WTC11 (cell line): Measurements from ENCODE around the gene CAV3. TPM values are rescaled to one million over a fixed set of nuclear protein-coding genes. Genes with fewer than 3 reads are reported as not detected.

ENCODE experiments used
- ATAC-seq: fragments of 200-7000 bp; cut with Tn5 transposase; 2 replicates; pipeline ENCODE4 v1.10.0; 2021; ENCODE audit warnings: mild to moderate bottlenecking, moderate library complexity
- CTCF ChIA-PET: fragments of 300-600 bp; sonication (Branson Sonifier 250); formaldehyde crosslinking; loops from one replicate; lab custom pipeline; 2021; ENCODE audit warnings: antibody characterized with exemption; lab: Charles Lee
- POLR2A ChIA-PET: fragments of 350-600 bp; sonication (Branson Sonifier 250); formaldehyde crosslinking; loops from one replicate; lab custom pipeline; 2021; ENCODE audit warnings: antibody characterized with exemption; lab: Charles Lee
- DNase-seq: peaks from one replicate; pipeline ENCODE4 v3.0.0; 2021; ENCODE audit warnings: low spot score
- H3K27ac Mint-ChIP-seq: 2 replicates; pipeline ENCODE4 v1.8.0; 2021; ENCODE audit warnings: mixed read lengths
- H3K27me3 Mint-ChIP-seq: 2 replicates; pipeline ENCODE4 v1.8.0; 2021; ENCODE audit warnings: low read depth, mild to moderate bottlenecking, moderate library complexity, mixed read lengths
- H3K36me3 Mint-ChIP-seq: 2 replicates; pipeline ENCODE4 v1.8.0; 2021; ENCODE audit warnings: mixed read lengths
- H3K4me1 Mint-ChIP-seq: 2 replicates; pipeline ENCODE4 v1.8.0; 2022; ENCODE audit warnings: mixed read lengths
- H3K4me3 Mint-ChIP-seq: 2 replicates; pipeline ENCODE4 v1.8.0; 2021; ENCODE audit warnings: mild to moderate bottlenecking, moderate library complexity, mixed read lengths
- H3K9me3 Mint-ChIP-seq: 2 replicates; pipeline ENCODE4 v1.8.0; 2021; ENCODE audit warnings: mixed read lengths
- CREM ChIP-seq: sonication (generic); formaldehyde crosslinking; IDR thresholded peaks from 2 replicates; pipeline ENCODE4 v1.8.1; 2022; ENCODE audit warnings: mild to moderate bottlenecking, missing genetic modification reagents, moderate library complexity
- ESRRA ChIP-seq: sonication (generic); formaldehyde crosslinking; IDR thresholded peaks from 2 replicates; pipeline ENCODE4 v1.8.1; 2022; ENCODE audit warnings: mild to moderate bottlenecking, missing genetic modification reagents, borderline replicate concordance
- FOXK1 ChIP-seq: sonication (generic); formaldehyde crosslinking; IDR thresholded peaks from 2 replicates; pipeline ENCODE4 v1.8.0; 2022; ENCODE audit warnings: mild to moderate bottlenecking, moderate library complexity, missing genetic modification reagents
- FOXP1 ChIP-seq: sonication (generic); formaldehyde crosslinking; IDR thresholded peaks from 2 replicates; pipeline ENCODE4 v1.8.0; 2022; ENCODE audit warnings: missing genetic modification reagents, mild to moderate bottlenecking, moderate library complexity, borderline replicate concordance
- JUN ChIP-seq: sonication (generic); formaldehyde crosslinking; IDR thresholded peaks from 2 replicates; pipeline ENCODE4 v1.8.0; 2023; ENCODE audit warnings: mild to moderate bottlenecking, missing genetic modification reagents
- NFE2L1 ChIP-seq: sonication (generic); formaldehyde crosslinking; IDR thresholded peaks from 2 replicates; pipeline ENCODE4 v1.8.1; 2023; ENCODE audit warnings: missing genetic modification reagents
- NR1H2 ChIP-seq: sonication (generic); formaldehyde crosslinking; IDR thresholded peaks from 2 replicates; pipeline ENCODE4 v1.9.0; 2021; ENCODE audit warnings: mild to moderate bottlenecking, moderate library complexity, missing genetic modification reagents
- NR3C1 ChIP-seq: sonication (generic); formaldehyde crosslinking; conservative IDR thresholded peaks from 2 replicates; pipeline ENCODE4 v1.8.1; 2023; ENCODE audit warnings: low read depth, mild to moderate bottlenecking, missing genetic modification reagents
- RELA ChIP-seq: sonication (generic); formaldehyde crosslinking; IDR thresholded peaks from 2 replicates; pipeline ENCODE4 v1.8.1; 2022; ENCODE audit warnings: missing genetic modification reagents, mild to moderate bottlenecking, borderline replicate concordance
- RORB ChIP-seq: fragments of 250-450 bp; sonication (Bioruptor Pico); IDR thresholded peaks from 2 replicates; pipeline ENCODE4 v1.9.0; 2021; ENCODE audit warnings: mild to moderate bottlenecking
- SOX15 ChIP-seq: fragments of 250-450 bp; sonication (Bioruptor Pico); IDR thresholded peaks from 2 replicates; pipeline ENCODE4 v1.9.0; 2021; ENCODE audit warnings: mild to moderate bottlenecking
- TCF7 ChIP-seq: sonication (generic); formaldehyde crosslinking; IDR thresholded peaks from 2 replicates; pipeline ENCODE4 v1.8.0; 2022; ENCODE audit warnings: mild to moderate bottlenecking, low read depth, missing genetic modification reagents, moderate library complexity
- TEAD4 ChIP-seq: sonication (generic); formaldehyde crosslinking; IDR thresholded peaks from 2 replicates; pipeline ENCODE4 v1.8.0; 2022; ENCODE audit warnings: mild to moderate bottlenecking, missing genetic modification reagents
- TP53 ChIP-seq: sonication (generic); formaldehyde crosslinking; IDR thresholded peaks from 2 replicates; pipeline ENCODE4 v1.8.1; 2023; ENCODE audit warnings: mild to moderate bottlenecking, missing genetic modification reagents
- ZNF121 ChIP-seq: sonication (generic); formaldehyde crosslinking; IDR thresholded peaks from 2 replicates; pipeline ENCODE4 v1.8.0; 2023; ENCODE audit warnings: missing genetic modification reagents
- ZNF317 ChIP-seq: sonication (generic); formaldehyde crosslinking; IDR thresholded peaks from 2 replicates; pipeline ENCODE4 v1.8.1; 2023; ENCODE audit warnings: low read depth, mild to moderate bottlenecking, moderate library complexity, missing genetic modification reagents, borderline replicate concordance
- ZNF423 ChIP-seq: fragments of 250-450 bp; sonication (Bioruptor Pico); IDR thresholded peaks from 2 replicates; pipeline ENCODE4 v2.1.2; 2022; ENCODE audit warnings: mild to moderate bottlenecking, moderate library complexity
- total RNA-seq: library from RNA; stranded (reverse); gene quantifications from 3 replicates; pipeline ENCODE4 v1.2.3, GENCODE V29; 2021
- TF ChIP-seq, protein P1 (sequence below): sonication (generic); formaldehyde crosslinking; IDR thresholded peaks from 2 replicates; pipeline ENCODE4 v1.8.1; 2023; ENCODE audit warnings: mild to moderate bottlenecking, missing genetic modification reagents
- TF ChIP-seq, protein P2 (sequence below): fragments of 200-600 bp; IDR thresholded peaks from 2 replicates; pipeline ENCODE4 v1.8.0; 2022; ENCODE audit warnings: antibody characterized with exemption
- TF ChIP-seq, protein P3 (sequence below): sonication (generic); formaldehyde crosslinking; IDR thresholded peaks from 2 replicates; pipeline ENCODE4 v1.8.1; 2023; ENCODE audit warnings: mild to moderate bottlenecking, missing genetic modification reagents
- TF ChIP-seq, protein P4 (sequence below): fragments of 250-450 bp; sonication (Bioruptor Pico); IDR thresholded peaks from 2 replicates; pipeline ENCODE4 v1.9.0; 2021; ENCODE audit warnings: mild to moderate bottlenecking
- TF ChIP-seq, protein P5 (sequence below): sonication (generic); formaldehyde crosslinking; IDR thresholded peaks from 2 replicates; pipeline ENCODE4 v1.8.0; 2022; ENCODE audit warnings: mild to moderate bottlenecking, missing genetic modification reagents
- TF ChIP-seq, protein P6 (sequence below): sonication (generic); formaldehyde crosslinking; conservative IDR thresholded peaks from 2 replicates; pipeline ENCODE4 v1.8.1; 2023; ENCODE audit warnings: mild to moderate bottlenecking, low read depth, missing genetic modification reagents, moderate library complexity
- TF ChIP-seq, protein P7 (sequence below): sonication (generic); formaldehyde crosslinking; IDR thresholded peaks from 2 replicates; pipeline ENCODE4 v1.8.0; 2022; ENCODE audit warnings: mild to moderate bottlenecking, missing genetic modification reagents
- TF ChIP-seq, protein P8 (sequence below): fragments of 250-450 bp; sonication (Bioruptor Pico); IDR thresholded peaks from 2 replicates; pipeline ENCODE4 v1.9.0; 2021; ENCODE audit warnings: moderate library complexity, mild to moderate bottlenecking, inconsistent platforms, borderline replicate concordance

The CAV3 gene
- total RNA-seq, 1 experiment from 2014 or later, result not detected

DNA sequence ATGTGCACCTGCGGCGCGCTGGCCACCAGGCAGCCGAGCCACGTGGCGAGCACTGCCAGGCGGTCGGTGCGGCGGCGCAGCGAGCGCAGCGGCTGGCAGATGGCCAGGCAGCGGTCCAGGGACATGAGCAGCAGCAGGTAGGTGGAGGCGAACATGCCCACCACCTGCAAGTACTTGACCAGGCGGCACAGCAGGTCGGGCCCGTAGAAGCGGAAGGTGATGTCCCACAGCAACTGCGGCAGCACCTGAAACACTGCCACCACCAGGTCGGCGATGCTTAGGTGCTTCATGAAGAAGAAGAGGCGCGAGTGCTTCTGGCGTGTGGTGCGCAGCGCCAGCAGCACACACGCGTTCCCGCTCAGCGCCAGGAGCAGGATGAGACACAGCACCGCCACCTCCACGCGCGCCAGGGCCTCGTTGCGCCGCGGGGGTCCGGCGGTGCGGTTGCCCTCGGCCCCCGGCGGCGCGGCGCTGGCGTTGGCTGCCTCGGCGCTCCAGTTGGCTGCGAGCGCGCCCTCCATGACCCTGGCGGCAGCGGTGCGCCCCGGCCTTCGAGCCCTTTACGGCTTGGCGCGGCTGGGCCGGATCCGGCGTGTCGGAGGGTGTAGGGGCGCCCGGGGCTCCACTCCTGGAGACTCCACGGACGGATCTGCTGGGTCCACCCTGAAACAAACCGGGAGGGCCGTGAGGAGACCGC lies 34.2 kb downstream of the CAV3 start:
- peak; percentile 31 for ATAC-seq
- POLR2A ChIA-PET, result no interaction called here

DNA sequence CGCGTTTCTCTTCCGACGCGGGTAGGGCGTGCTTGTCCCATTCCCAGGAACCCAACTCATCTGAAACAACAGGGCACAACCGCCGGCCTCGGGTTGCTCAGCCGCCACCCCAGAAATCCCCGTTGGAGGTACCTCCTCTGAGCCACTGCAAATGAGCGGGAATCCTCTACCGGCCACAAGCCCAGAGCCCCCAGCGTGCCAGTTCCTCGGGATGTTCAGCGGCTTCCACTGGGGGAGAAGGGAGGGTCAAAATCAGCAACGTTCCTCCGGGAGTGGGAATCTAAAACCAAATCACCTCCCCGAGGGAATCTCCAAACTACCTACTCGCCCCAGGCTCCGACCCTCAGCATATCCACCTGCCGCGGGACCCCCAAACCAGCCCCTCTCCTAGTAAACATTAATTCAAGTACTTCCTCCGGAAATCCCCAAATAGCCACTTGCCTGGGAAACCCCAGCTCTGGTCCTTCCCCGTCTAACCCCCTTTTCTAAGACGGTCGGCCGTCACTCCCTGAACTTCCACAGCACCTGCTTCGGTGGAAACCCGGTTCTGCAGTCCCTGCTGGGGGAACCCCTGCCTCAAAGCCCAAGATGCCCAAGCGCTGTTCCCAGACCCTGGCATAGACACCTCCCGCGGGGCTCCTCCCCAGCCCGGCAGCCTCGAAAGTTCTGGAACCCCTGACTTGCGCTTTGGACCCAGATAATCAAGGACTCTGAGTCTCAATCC lies 34.9 kb downstream of the CAV3 start:
- Mint-ChIP-seq H3K4me3 (peak overlapping the region; percentile 72), H3K36me3 (no peaks in the 10 kb centered on the region), H3K27ac (no peak overlapping the region), H3K27me3 (peaks cover 54% of the 10 kb centered on the region), H3K9me3 (0 out of 2 replicates have a peak, but pooled peaks cover 3% of the 10 kb centered on the region), H3K4me1 (peaks cover 38% of the 10 kb centered on the region)
- DNase-seq, result peak; percentile 39
- POLR2A ChIA-PET, result no interaction called here
- peak; percentile 0; the same call in 1 of the 2 replicates for ATAC-seq
- CTCF ChIA-PET, result interaction anchor here (0.5 to 3.5 kb wide), 47 partner anchors 9 to 344 kb away, joined by 3 to 52 read pairs (median 6); partner anchors contain the start of gene LMCD1
- TF ChIP-seq, protein P1, sequence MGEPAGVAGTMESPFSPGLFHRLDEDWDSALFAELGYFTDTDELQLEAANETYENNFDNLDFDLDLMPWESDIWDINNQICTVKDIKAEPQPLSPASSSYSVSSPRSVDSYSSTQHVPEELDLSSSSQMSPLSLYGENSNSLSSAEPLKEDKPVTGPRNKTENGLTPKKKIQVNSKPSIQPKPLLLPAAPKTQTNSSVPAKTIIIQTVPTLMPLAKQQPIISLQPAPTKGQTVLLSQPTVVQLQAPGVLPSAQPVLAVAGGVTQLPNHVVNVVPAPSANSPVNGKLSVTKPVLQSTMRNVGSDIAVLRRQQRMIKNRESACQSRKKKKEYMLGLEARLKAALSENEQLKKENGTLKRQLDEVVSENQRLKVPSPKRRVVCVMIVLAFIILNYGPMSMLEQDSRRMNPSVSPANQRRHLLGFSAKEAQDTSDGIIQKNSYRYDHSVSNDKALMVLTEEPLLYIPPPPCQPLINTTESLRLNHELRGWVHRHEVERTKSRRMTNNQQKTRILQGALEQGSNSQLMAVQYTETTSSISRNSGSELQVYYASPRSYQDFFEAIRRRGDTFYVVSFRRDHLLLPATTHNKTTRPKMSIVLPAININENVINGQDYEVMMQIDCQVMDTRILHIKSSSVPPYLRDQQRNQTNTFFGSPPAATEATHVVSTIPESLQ (CRISPR knock-in tag), result no peak
- TF ChIP-seq SOX15 (no peak), NR3C1 (no peak), ZNF317 (CRISPR knock-in tag) (no peak), NFE2L1 (CRISPR knock-in tag) (no peak)
- TF ChIP-seq, protein P2, sequence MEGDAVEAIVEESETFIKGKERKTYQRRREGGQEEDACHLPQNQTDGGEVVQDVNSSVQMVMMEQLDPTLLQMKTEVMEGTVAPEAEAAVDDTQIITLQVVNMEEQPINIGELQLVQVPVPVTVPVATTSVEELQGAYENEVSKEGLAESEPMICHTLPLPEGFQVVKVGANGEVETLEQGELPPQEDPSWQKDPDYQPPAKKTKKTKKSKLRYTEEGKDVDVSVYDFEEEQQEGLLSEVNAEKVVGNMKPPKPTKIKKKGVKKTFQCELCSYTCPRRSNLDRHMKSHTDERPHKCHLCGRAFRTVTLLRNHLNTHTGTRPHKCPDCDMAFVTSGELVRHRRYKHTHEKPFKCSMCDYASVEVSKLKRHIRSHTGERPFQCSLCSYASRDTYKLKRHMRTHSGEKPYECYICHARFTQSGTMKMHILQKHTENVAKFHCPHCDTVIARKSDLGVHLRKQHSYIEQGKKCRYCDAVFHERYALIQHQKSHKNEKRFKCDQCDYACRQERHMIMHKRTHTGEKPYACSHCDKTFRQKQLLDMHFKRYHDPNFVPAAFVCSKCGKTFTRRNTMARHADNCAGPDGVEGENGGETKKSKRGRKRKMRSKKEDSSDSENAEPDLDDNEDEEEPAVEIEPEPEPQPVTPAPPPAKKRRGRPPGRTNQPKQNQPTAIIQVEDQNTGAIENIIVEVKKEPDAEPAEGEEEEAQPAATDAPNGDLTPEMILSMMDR, result no peak
- TF ChIP-seq, protein P3, sequence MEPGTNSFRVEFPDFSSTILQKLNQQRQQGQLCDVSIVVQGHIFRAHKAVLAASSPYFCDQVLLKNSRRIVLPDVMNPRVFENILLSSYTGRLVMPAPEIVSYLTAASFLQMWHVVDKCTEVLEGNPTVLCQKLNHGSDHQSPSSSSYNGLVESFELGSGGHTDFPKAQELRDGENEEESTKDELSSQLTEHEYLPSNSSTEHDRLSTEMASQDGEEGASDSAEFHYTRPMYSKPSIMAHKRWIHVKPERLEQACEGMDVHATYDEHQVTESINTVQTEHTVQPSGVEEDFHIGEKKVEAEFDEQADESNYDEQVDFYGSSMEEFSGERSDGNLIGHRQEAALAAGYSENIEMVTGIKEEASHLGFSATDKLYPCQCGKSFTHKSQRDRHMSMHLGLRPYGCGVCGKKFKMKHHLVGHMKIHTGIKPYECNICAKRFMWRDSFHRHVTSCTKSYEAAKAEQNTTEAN, result no peak
- TF ChIP-seq, protein P4, sequence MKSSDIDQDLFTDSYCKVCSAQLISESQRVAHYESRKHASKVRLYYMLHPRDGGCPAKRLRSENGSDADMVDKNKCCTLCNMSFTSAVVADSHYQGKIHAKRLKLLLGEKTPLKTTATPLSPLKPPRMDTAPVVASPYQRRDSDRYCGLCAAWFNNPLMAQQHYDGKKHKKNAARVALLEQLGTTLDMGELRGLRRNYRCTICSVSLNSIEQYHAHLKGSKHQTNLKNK (CRISPR knock-in tag), result no peak

More for the DNA sequence above, 34.2 kb downstream of the CAV3 start:
- TF ChIP-seq FOXP1 (peak; percentile 41; the same call in 1 of the 2 replicates), JUN (CRISPR knock-in tag) (peak; percentile 30; the same call in 1 of the 2 replicates), TP53 (CRISPR knock-in tag) (0 out of 2 replicates have a peak, but pooled peaks have one; percentile 33), ZNF423 (0 out of 2 replicates have a peak, but pooled peaks have one; percentile 34), ESRRA (CRISPR knock-in tag) (0 out of 2 replicates have a peak, but pooled peaks have one; percentile 29), TEAD4 (CRISPR knock-in tag) (no peak), FOXK1 (peak; percentile 32; the same call in 1 of the 2 replicates), TCF7 (CRISPR knock-in tag) (0 out of 2 replicates have a peak, but pooled peaks have one; percentile 55), RELA (0 out of 2 replicates have a peak, but pooled peaks have one; percentile 30), ZNF121 (CRISPR knock-in tag) (peak; percentile 50; the same call in 1 of the 2 replicates), NR1H2 (CRISPR knock-in tag) (no peak), CREM (peak; percentile 20; the same call in 1 of the 2 replicates), RORB (CRISPR knock-in tag) (no peak)
- TF ChIP-seq, protein P5, sequence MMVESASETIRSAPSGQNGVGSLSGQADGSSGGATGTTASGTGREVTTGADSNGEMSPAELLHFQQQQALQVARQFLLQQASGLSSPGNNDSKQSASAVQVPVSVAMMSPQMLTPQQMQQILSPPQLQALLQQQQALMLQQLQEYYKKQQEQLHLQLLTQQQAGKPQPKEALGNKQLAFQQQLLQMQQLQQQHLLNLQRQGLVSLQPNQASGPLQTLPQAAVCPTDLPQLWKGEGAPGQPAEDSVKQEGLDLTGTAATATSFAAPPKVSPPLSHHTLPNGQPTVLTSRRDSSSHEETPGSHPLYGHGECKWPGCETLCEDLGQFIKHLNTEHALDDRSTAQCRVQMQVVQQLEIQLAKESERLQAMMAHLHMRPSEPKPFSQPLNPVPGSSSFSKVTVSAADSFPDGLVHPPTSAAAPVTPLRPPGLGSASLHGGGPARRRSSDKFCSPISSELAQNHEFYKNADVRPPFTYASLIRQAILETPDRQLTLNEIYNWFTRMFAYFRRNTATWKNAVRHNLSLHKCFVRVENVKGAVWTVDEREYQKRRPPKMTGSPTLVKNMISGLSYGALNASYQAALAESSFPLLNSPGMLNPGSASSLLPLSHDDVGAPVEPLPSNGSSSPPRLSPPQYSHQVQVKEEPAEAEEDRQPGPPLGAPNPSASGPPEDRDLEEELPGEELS, result peak; percentile 12; the same call in 1 of the 2 replicates
- TF ChIP-seq, protein P6, sequence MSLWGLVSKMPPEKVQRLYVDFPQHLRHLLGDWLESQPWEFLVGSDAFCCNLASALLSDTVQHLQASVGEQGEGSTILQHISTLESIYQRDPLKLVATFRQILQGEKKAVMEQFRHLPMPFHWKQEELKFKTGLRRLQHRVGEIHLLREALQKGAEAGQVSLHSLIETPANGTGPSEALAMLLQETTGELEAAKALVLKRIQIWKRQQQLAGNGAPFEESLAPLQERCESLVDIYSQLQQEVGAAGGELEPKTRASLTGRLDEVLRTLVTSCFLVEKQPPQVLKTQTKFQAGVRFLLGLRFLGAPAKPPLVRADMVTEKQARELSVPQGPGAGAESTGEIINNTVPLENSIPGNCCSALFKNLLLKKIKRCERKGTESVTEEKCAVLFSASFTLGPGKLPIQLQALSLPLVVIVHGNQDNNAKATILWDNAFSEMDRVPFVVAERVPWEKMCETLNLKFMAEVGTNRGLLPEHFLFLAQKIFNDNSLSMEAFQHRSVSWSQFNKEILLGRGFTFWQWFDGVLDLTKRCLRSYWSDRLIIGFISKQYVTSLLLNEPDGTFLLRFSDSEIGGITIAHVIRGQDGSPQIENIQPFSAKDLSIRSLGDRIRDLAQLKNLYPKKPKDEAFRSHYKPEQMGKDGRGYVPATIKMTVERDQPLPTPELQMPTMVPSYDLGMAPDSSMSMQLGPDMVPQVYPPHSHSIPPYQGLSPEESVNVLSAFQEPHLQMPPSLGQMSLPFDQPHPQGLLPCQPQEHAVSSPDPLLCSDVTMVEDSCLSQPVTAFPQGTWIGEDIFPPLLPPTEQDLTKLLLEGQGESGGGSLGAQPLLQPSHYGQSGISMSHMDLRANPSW (CRISPR knock-in tag), result no peak
- TF ChIP-seq, protein P7, sequence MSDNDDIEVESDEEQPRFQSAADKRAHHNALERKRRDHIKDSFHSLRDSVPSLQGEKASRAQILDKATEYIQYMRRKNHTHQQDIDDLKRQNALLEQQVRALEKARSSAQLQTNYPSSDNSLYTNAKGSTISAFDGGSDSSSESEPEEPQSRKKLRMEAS, result peak; percentile 35; the same call in 1 of the 2 replicates
- TF ChIP-seq, protein P8, sequence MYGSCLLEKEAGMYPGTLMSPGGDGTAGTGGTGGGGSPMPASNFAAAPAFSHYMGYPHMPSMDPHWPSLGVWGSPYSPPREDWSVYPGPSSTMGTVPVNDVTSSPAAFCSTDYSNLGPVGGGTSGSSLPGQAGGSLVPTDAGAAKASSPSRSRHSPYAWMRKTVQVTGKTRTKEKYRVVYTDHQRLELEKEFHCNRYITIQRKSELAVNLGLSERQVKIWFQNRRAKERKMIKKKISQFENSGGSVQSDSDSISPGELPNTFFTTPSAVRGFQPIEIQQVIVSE (CRISPR knock-in tag), result no peak
- H3K9me3 Mint-ChIP-seq, result no peaks in the 10 kb centered on the region
- no peaks in the 10 kb centered on the region for H3K36me3 Mint-ChIP-seq
- peaks cover 54% of the 10 kb centered on the region for H3K27me3 Mint-ChIP-seq
- DNase-seq, result peak; percentile 70
- no peak overlapping the region for H3K27ac Mint-ChIP-seq
- peak overlapping the region; percentile 72 for H3K4me3 Mint-ChIP-seq
- peaks cover 38% of the 10 kb centered on the region for H3K4me1 Mint-ChIP-seq
- CTCF ChIA-PET, result interaction anchor here (0.9 to 3.5 kb wide), 9 partner anchors 11 to 207 kb away, joined by 3 to 52 read pairs (median 5); no protein-coding TSS in a partner anchor
